Heart left ventricle (tissue), 13 donors: ENCODE results near the gene NAA38.

Source experiments
- POLR2A ChIP-seq, 2 donors: fragments of 450-650 bp; IDR thresholded peaks; one replicate each; pipeline ENCODE4 v1.6.1; 2017; ENCODE audit warnings: antibody characterized with exemption in 2 of 2, mild to moderate bottlenecking in 2 of 2, moderate library complexity in 2 of 2
- TF ChIP-seq, protein P1 (sequence below), 12 donors: fragments of 200-600 bp; sonication (generic) in 4 of 12; IDR thresholded peaks; one replicate each; pipeline versions ENCODE4 v1.5.0 to v1.8.0; 2018 to 2022; ENCODE audit warnings: antibody characterized with exemption in 12 of 12, mild to moderate bottlenecking in 5 of 12
- donor health status: ischemic (EF 13 %, LVEDD 7.1; RV severe dilation, severe dysfunction).
- donor health status: DM: no; HTN: yes; CAD: no.
- donor health status: DM: no; HTN: no; CAD: no.
- donor health status: ischemic (EF 25% LVEDD 6.9; RV normal size, moderate dysfunction).
- donor health status: ischemic (EF 25% LVEDD 5.7; RV mildly dilated, moderate dysfunction).
- donor health status: ischemic (EF 35%, LVEDD 5.7; RV mildly dilated, moderate dysfunction).
- donor health status: nonischemic (EF 11% LVEDD 7.7; RV severe dilation, severe dysfunction).
- donor health status: DM: yes; HTN: yes; CAD: no.
- donor health status: PGD.
- donor health status: ischemic (EF 29% LVEDD 5.4; RV normal size, mild dysfunction).
- donor health status: nonischemic (EF 23%, LVEDD 6.1; RV moderate dilation, normal function).

DNA sequence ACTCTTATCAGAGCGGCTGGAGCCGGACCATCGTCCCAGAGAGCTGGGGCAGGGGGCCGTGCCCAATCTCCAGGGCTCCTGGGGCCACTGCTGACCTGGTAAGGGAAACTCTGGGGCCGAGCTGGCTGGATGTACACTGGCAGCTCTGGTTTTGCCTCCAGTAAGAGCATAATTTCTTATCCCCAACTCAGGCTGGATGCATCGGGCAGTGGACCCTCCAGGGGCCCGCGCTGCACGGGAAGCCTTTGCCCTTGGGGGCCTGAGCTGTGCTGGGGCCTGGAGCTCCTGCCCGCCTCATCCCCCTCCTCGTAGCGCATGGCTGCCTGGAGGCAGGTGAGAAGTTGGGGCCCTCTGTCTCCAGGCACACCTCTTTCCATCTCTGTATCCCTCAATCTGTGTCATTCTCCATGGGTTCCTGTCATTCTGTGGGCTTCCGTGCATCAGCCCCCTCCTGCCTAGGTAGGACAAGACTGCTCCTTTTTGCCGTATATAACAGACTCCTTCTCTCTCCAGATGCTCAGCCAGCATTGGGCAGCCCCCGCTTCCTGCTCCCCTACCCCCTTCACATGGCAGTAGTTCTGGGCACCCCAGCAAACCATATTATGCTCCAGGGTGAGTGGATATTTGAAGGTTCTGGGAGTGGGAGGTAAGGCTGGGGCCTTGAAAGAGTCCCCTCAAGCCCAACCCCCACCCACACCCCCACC is 11.8 kb downstream of the NAA38 start:
- TF ChIP-seq, protein P1, sequence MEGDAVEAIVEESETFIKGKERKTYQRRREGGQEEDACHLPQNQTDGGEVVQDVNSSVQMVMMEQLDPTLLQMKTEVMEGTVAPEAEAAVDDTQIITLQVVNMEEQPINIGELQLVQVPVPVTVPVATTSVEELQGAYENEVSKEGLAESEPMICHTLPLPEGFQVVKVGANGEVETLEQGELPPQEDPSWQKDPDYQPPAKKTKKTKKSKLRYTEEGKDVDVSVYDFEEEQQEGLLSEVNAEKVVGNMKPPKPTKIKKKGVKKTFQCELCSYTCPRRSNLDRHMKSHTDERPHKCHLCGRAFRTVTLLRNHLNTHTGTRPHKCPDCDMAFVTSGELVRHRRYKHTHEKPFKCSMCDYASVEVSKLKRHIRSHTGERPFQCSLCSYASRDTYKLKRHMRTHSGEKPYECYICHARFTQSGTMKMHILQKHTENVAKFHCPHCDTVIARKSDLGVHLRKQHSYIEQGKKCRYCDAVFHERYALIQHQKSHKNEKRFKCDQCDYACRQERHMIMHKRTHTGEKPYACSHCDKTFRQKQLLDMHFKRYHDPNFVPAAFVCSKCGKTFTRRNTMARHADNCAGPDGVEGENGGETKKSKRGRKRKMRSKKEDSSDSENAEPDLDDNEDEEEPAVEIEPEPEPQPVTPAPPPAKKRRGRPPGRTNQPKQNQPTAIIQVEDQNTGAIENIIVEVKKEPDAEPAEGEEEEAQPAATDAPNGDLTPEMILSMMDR (IDR thresholded peaks at IDR 0.05): no peak
- no peak for TF ChIP-seq POLR2A (IDR thresholded peaks at IDR 0.05)
